Endothelial cell of umbilical vein (primary cell): ENCODE results near the gene NGFR.

ENCODE experiments used
- EZH2 ChIP-seq: IDR thresholded peaks from 2 replicates; pipeline ENCODE4 v1.6.1; 2012; ENCODE audit warnings: borderline replicate concordance, low read depth, mild to moderate bottlenecking, moderate library complexity, low read length, inconsistent platforms; ENCODE audit not compliant: severe bottlenecking
- POLR2A ChIP-seq: IDR thresholded peaks from 2 replicates; pipeline ENCODE4 v1.6.1; 2012; ENCODE audit warnings: low read depth, mild to moderate bottlenecking, control low read depth, low read length
- TF ChIP-seq, protein P1 (sequence below), 2 donors: IDR thresholded peaks; 1 replicate in 1 of 2; 2 replicates in 1 of 2; pipeline ENCODE4 v1.5.1; 2011; ENCODE audit warnings: low read length in 2 of 2, mild to moderate bottlenecking in 2 of 2, moderate library complexity in 2 of 2, control low read depth in 1 of 2, inconsistent platforms in 1 of 2, low read depth in 1 of 2; ENCODE audit not compliant: insufficient read depth in 1 of 2; ENCODE audit errors: extremely low read depth in 1 of 2

DNA sequence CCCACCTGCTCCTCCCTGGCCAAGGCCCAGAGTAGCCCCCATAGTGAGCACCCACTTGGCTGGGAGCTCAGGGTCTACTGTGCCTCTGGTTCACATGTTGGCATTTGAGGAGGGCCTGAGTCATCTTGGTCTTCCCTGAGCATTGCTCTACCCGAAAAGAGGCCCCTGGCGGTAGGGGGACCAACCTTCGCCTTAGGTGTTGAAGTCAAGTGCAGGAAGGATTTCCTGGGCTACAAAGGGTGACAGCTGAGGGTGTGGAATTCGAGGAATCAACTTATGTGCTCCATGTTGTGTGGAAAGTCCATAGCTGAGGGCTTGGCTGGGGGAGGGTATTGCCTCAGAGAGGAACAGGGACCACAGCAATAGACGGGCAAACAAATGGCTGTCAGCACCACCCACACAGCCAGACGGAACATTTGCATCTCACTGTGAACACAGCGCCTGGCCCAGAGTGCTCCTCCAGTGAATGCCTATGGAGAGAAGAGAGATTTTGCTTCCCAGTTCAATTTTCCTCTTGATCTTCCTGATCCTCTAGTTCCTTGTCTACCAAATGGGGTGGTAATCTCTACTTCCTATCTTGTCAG, 35.6 kb upstream of the NGFR start:
- TF ChIP-seq, protein P1, sequence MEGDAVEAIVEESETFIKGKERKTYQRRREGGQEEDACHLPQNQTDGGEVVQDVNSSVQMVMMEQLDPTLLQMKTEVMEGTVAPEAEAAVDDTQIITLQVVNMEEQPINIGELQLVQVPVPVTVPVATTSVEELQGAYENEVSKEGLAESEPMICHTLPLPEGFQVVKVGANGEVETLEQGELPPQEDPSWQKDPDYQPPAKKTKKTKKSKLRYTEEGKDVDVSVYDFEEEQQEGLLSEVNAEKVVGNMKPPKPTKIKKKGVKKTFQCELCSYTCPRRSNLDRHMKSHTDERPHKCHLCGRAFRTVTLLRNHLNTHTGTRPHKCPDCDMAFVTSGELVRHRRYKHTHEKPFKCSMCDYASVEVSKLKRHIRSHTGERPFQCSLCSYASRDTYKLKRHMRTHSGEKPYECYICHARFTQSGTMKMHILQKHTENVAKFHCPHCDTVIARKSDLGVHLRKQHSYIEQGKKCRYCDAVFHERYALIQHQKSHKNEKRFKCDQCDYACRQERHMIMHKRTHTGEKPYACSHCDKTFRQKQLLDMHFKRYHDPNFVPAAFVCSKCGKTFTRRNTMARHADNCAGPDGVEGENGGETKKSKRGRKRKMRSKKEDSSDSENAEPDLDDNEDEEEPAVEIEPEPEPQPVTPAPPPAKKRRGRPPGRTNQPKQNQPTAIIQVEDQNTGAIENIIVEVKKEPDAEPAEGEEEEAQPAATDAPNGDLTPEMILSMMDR (IDR thresholded peaks at IDR 0.05; ENCODE audit: extremely low read depth in 1 of 2, insufficient read depth in 1 of 2, low read depth in 1 of 2, low read length in 2 of 2), result no peak
- TF ChIP-seq POLR2A (no peak), EZH2 (no peak)
